Cardiac fibroblast (primary cell): Measurements from ENCODE around the gene DSG1.

Source experiments
- DNase-seq, 2 donors: peaks; one replicate each; pipeline versions ENCODE4 v3.0.0 to v3.0.0-alpha.2; 2010; ENCODE audit warnings: low read depth in 2 of 2
- H3K4me3 ChIP-seq, 2 donors: replicated peaks in 1 of 2; 1 replicate in 1 of 2; 2 replicates in 1 of 2; pipeline ENCODE4 v1.5.1; 2011; ENCODE audit warnings: low read depth in 2 of 2, low read length in 2 of 2, mild to moderate bottlenecking in 2 of 2, moderate library complexity in 1 of 2
- TF ChIP-seq, protein P1 (sequence below): IDR thresholded peaks from one replicate; pipeline ENCODE4 v1.5.1; 2011; ENCODE audit warnings: low read depth, mild to moderate bottlenecking, low read length, inconsistent platforms

The DSG1 gene

DNA sequence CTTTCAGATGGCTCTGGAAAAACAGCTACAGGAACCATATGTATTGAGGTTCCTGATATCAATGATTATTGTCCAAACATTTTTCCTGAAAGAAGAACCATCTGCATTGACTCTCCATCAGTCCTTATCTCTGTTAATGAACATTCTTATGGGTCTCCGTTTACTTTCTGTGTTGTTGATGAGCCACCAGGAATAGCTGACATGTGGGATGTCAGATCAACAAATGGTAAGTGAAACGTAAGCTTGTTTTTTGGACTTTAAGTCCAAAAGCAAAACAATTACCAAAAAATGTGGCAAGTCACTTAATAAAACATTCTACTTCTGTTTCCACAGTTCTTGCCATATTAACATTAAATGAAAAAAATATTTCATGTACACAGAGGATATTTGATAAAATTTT lies 85.4 kb downstream of the DSG1 start:
- TF ChIP-seq, protein P1, sequence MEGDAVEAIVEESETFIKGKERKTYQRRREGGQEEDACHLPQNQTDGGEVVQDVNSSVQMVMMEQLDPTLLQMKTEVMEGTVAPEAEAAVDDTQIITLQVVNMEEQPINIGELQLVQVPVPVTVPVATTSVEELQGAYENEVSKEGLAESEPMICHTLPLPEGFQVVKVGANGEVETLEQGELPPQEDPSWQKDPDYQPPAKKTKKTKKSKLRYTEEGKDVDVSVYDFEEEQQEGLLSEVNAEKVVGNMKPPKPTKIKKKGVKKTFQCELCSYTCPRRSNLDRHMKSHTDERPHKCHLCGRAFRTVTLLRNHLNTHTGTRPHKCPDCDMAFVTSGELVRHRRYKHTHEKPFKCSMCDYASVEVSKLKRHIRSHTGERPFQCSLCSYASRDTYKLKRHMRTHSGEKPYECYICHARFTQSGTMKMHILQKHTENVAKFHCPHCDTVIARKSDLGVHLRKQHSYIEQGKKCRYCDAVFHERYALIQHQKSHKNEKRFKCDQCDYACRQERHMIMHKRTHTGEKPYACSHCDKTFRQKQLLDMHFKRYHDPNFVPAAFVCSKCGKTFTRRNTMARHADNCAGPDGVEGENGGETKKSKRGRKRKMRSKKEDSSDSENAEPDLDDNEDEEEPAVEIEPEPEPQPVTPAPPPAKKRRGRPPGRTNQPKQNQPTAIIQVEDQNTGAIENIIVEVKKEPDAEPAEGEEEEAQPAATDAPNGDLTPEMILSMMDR: no peak
- no peak overlapping the region for H3K4me3 ChIP-seq

More for the DNA sequence above, 85.4 kb downstream of the DSG1 start:
- no peak for DNase-seq
